Measurements from ENCODE around the gene GRIA3.

GRIA3 gene

DNA sequence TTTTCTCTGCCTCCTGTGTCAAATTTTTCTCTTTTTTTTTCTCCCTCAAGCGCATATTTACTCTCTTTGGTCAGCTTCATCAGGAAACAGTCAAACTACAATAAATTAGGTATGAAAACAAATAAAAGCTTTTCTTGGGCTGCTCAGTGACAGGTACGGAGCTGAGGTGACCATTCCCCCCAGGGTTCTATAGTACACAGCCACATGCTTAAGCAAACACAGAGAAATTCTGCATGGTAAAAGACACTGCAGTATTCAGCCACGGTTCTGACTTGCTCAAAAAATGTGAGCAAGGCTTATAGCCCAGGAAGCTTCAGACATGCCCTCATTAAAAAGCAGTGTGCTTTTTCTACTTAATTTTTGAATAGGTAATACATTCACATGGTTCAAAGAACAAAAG, 138.5 kb downstream of the GRIA3 start:
- no CpG with 5 or more reads among the region's 3 CpGs for WGBS, 2 donors (ENCODE audit: extremely low coverage in 2 of 2, insufficient read length in 2 of 2, insufficient replicate concordance in 1 of 2)
- Histone ChIP-seq H3K4me2 (ENCODE audit: insufficient read depth, low read length, poor library complexity, severe bottlenecking) (no peak overlapping the region), H3K4ac (ENCODE audit: low read length) (no peak overlapping the region), H3K27me3 (ENCODE audit: control insufficient read depth in 3 of 3, insufficient read depth in 3 of 3, low read depth in 1 of 3, low read length in 3 of 3) (peaks cover 0 to 2% (median 0%) of the 10 kb centered on the region in 3 experiments), H3K36me3 (replicated peaks in 1 of 2; ENCODE audit: control insufficient read depth in 2 of 2, insufficient read depth in 2 of 2, low read length in 2 of 2) (no peaks in the 10 kb centered on the region), H3K14ac (ENCODE audit: low read length) (no peak overlapping the region), H2BK15ac (ENCODE audit: low read length) (no peak overlapping the region), H2AFZ (ENCODE audit: low read length) (no peak overlapping the region), H3K27ac (replicated peaks; ENCODE audit: low read length) (no peak overlapping the region), H2BK5ac (ENCODE audit: low read length) (no peak overlapping the region), H3K4me1 (ENCODE audit: control insufficient read depth in 2 of 2, insufficient read depth in 1 of 2, low read depth in 1 of 2, low read length in 2 of 2) (no peaks in the 10 kb centered on the region), H3K9me3 (replicated peaks in 1 of 2; ENCODE audit: control insufficient read depth in 2 of 2, insufficient read depth in 1 of 2, low read depth in 1 of 2, low read length in 2 of 2) (no peaks in the 10 kb centered on the region), H4K8ac (ENCODE audit: low read depth, low read length) (no peak overlapping the region), H3K9ac (ENCODE audit: low read depth, low read length, poor library complexity) (no peak overlapping the region), H2AK5ac (ENCODE audit: low read depth, low read length) (no peak overlapping the region), H2BK12ac (ENCODE audit: low read length) (no peak overlapping the region), H4K91ac (ENCODE audit: low read depth, low read length, poor library complexity) (no peak overlapping the region), H3K79me1 (ENCODE audit: low read depth, low read length) (no peaks in the 10 kb centered on the region), H3K18ac (ENCODE audit: low read length) (no peak overlapping the region), H3K4me3 (ENCODE audit: low read length in 2 of 2) (no peak overlapping the region), H3K23ac (ENCODE audit: low read depth, low read length, poor library complexity) (no peak overlapping the region), H2BK120ac (ENCODE audit: low read depth, low read length) (no peak overlapping the region)
- DNase-seq (ENCODE audit: low spot score): no peak

DNA sequence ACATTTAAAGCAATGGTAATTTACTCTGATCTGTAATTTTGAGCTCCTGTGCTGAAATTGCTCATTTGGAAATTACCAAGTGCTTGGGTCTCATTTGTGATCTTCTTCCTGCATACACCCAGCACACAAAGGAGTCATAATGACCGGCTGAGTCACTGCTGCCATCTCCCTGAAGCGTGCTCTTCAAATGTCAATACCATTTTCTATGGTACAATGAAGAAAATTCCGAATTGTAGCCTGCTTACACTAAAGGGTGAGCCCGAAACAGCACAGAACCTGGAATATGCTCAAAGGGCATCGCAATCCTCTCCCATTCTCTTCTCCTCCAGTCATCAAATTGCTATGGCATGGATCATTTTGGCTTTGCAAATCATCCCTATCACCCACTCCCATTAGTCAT, 140.5 kb downstream of the GRIA3 start:
- no peak overlapping the region for H2AFZ ChIP-seq (ENCODE audit: low read length)
- H3K27ac ChIP-seq (replicated peaks; ENCODE audit: low read length): no peak overlapping the region
- no peak overlapping the region for H2BK120ac ChIP-seq (ENCODE audit: low read depth, low read length)
- H2BK15ac ChIP-seq (ENCODE audit: low read length): no peak overlapping the region
- no peak overlapping the region for H3K4ac ChIP-seq (ENCODE audit: low read length)
- H3K23ac ChIP-seq (ENCODE audit: low read depth, low read length, poor library complexity): no peak overlapping the region
- H2AK5ac ChIP-seq (ENCODE audit: low read depth, low read length): no peak overlapping the region
- DNase-seq (ENCODE audit: low spot score): no peak
- no peak overlapping the region for H2BK12ac ChIP-seq (ENCODE audit: low read length)
- no CpG with 5 or more reads among the region's 5 CpGs for WGBS, 2 donors (ENCODE audit: extremely low coverage in 2 of 2, insufficient read length in 2 of 2, insufficient replicate concordance in 1 of 2)
- no peak overlapping the region for H3K4me3 ChIP-seq (ENCODE audit: low read length in 2 of 2)
- no peak overlapping the region for H4K8ac ChIP-seq (ENCODE audit: low read depth, low read length)
- H3K9me3 ChIP-seq (replicated peaks in 1 of 2; ENCODE audit: control insufficient read depth in 2 of 2, insufficient read depth in 1 of 2, low read depth in 1 of 2, low read length in 2 of 2): no peaks in the 10 kb centered on the region
- no peaks in the 10 kb centered on the region for H3K79me1 ChIP-seq (ENCODE audit: low read depth, low read length)
- no peaks in the 10 kb centered on the region for H3K4me1 ChIP-seq (ENCODE audit: control insufficient read depth in 2 of 2, insufficient read depth in 1 of 2, low read depth in 1 of 2, low read length in 2 of 2)
- no peak overlapping the region for H4K91ac ChIP-seq (ENCODE audit: low read depth, low read length, poor library complexity)
- H3K27me3 ChIP-seq (ENCODE audit: control insufficient read depth in 3 of 3, insufficient read depth in 3 of 3, low read depth in 1 of 3, low read length in 3 of 3): peaks cover 0 to 2% (median 0%) of the 10 kb centered on the region in 3 experiments
- H3K9ac ChIP-seq (ENCODE audit: low read depth, low read length, poor library complexity): no peak overlapping the region
- no peaks in the 10 kb centered on the region for H3K36me3 ChIP-seq (replicated peaks in 1 of 2; ENCODE audit: control insufficient read depth in 2 of 2, insufficient read depth in 2 of 2, low read length in 2 of 2)
- H3K4me2 ChIP-seq (ENCODE audit: insufficient read depth, low read length, poor library complexity, severe bottlenecking): no peak overlapping the region
- H3K18ac ChIP-seq (ENCODE audit: low read length): no peak overlapping the region
- H2BK5ac ChIP-seq (ENCODE audit: low read length): no peak overlapping the region
- no peak overlapping the region for H3K14ac ChIP-seq (ENCODE audit: low read length)

DNA sequence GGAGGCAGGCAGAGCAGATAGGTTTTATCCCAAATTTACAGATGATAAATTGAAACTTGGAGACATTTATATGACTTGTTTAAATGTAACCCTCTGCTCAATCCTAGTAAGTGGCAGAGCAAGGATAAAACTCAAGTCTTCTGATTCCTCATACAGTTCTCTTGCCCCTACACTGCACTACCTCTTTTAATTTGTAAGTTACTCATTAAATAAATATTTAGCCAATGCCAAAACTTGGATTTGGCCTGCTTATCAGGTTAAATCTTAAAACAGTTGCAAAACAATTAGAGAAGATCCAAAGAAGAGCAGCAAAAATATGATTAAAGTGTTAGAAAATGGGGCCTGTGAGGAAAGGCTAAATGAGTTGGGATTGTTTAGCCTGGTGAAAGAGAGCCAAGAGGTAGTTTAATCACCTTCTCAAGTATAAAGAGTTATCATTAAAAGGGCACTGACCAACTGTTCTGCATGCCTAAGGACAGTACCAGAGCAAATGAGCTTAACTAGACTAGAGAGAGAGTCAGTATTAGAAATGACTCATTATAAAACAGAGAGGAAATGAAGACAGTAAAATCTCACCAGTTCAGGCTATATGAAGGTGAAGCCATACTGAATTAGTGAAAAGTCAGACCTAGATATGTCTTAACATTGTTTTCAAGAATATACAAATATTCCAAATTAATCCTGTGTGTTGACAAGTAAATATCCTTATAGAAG, 146.3 kb downstream of the GRIA3 start:
- no peak overlapping the region for H2BK5ac ChIP-seq (ENCODE audit: low read length)
- no peak for DNase-seq (ENCODE audit: low spot score)
- H3K9ac ChIP-seq (ENCODE audit: low read depth, low read length, poor library complexity): no peak overlapping the region

DNA sequence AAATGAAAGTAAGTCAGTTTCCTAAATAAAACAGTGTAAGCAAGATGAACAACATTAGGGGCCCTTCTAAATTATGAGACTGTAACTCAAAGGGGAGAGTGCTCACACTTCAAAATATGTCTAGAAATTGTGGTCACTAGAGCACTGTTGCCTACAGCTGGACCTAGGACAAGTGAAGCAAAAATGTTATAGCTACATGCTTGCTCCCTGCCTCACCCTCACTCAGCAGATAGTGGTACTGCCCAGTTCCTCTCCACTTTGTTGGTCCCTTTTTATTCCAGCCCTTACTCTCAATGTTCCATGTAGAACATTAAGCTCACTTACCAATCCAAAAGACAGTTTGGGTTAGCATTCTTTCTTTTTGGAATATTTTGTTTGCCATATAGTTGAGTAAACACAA, 147.3 kb downstream of the GRIA3 start:
- Histone ChIP-seq H3K27me3 (ENCODE audit: control insufficient read depth in 3 of 3, insufficient read depth in 3 of 3, low read depth in 1 of 3, low read length in 3 of 3) (no peaks in the 10 kb centered on the region), H3K14ac (ENCODE audit: low read length) (no peak overlapping the region), H3K23ac (ENCODE audit: low read depth, low read length, poor library complexity) (no peak overlapping the region), H2BK120ac (ENCODE audit: low read depth, low read length) (no peak overlapping the region), H3K4me3 (ENCODE audit: low read length in 2 of 2) (no peak overlapping the region), H2BK12ac (ENCODE audit: low read length) (no peak overlapping the region), H3K4me2 (ENCODE audit: insufficient read depth, low read length, poor library complexity, severe bottlenecking) (no peak overlapping the region), H3K79me1 (ENCODE audit: low read depth, low read length) (no peaks in the 10 kb centered on the region), H3K9ac (ENCODE audit: low read depth, low read length, poor library complexity) (no peak overlapping the region), H3K4ac (ENCODE audit: low read length) (no peak overlapping the region), H3K9me3 (replicated peaks in 1 of 2; ENCODE audit: control insufficient read depth in 2 of 2, insufficient read depth in 1 of 2, low read depth in 1 of 2, low read length in 2 of 2) (no peaks in the 10 kb centered on the region), H3K27ac (replicated peaks; ENCODE audit: low read length) (no peak overlapping the region), H4K8ac (ENCODE audit: low read depth, low read length) (no peak overlapping the region), H2AK5ac (ENCODE audit: low read depth, low read length) (no peak overlapping the region), H3K18ac (ENCODE audit: low read length) (no peak overlapping the region), H2AFZ (ENCODE audit: low read length) (no peak overlapping the region), H2BK5ac (ENCODE audit: low read length) (no peak overlapping the region), H3K36me3 (replicated peaks in 1 of 2; ENCODE audit: control insufficient read depth in 2 of 2, insufficient read depth in 2 of 2, low read length in 2 of 2) (no peaks in the 10 kb centered on the region), H3K4me1 (ENCODE audit: control insufficient read depth in 2 of 2, insufficient read depth in 1 of 2, low read depth in 1 of 2, low read length in 2 of 2) (no peaks in the 10 kb centered on the region), H2BK15ac (ENCODE audit: low read length) (no peak overlapping the region), H4K91ac (ENCODE audit: low read depth, low read length, poor library complexity) (no peak overlapping the region)
- no peak for DNase-seq (ENCODE audit: low spot score)

More for the DNA sequence above, 146.3 kb downstream of the GRIA3 start:
- no peak overlapping the region for H3K14ac ChIP-seq (ENCODE audit: low read length)
- H3K4me1 ChIP-seq (ENCODE audit: control insufficient read depth in 2 of 2, insufficient read depth in 1 of 2, low read depth in 1 of 2, low read length in 2 of 2): no peaks in the 10 kb centered on the region
- H2BK12ac ChIP-seq (ENCODE audit: low read length): no peak overlapping the region
- no peak overlapping the region for H2AK5ac ChIP-seq (ENCODE audit: low read depth, low read length)
- H3K4ac ChIP-seq (ENCODE audit: low read length): no peak overlapping the region
- no peak overlapping the region for H4K91ac ChIP-seq (ENCODE audit: low read depth, low read length, poor library complexity)
- no peak overlapping the region for H2BK15ac ChIP-seq (ENCODE audit: low read length)
- H2BK120ac ChIP-seq (ENCODE audit: low read depth, low read length): no peak overlapping the region
- H3K36me3 ChIP-seq (replicated peaks in 1 of 2; ENCODE audit: control insufficient read depth in 2 of 2, insufficient read depth in 2 of 2, low read length in 2 of 2): no peaks in the 10 kb centered on the region
- H3K79me1 ChIP-seq (ENCODE audit: low read depth, low read length): no peaks in the 10 kb centered on the region
- no peak overlapping the region for H4K8ac ChIP-seq (ENCODE audit: low read depth, low read length)
- H3K4me3 ChIP-seq (ENCODE audit: low read length in 2 of 2): no peak overlapping the region
- H3K23ac ChIP-seq (ENCODE audit: low read depth, low read length, poor library complexity): no peak overlapping the region
- H3K27me3 ChIP-seq (ENCODE audit: control insufficient read depth in 3 of 3, insufficient read depth in 3 of 3, low read depth in 1 of 3, low read length in 3 of 3): no peaks in the 10 kb centered on the region
- H3K4me2 ChIP-seq (ENCODE audit: insufficient read depth, low read length, poor library complexity, severe bottlenecking): no peak overlapping the region
- H3K27ac ChIP-seq (replicated peaks; ENCODE audit: low read length): no peak overlapping the region
- H2AFZ ChIP-seq (ENCODE audit: low read length): no peak overlapping the region
- H3K9me3 ChIP-seq (replicated peaks in 1 of 2; ENCODE audit: control insufficient read depth in 2 of 2, insufficient read depth in 1 of 2, low read depth in 1 of 2, low read length in 2 of 2): no peaks in the 10 kb centered on the region
- H3K18ac ChIP-seq (ENCODE audit: low read length): no peak overlapping the region
